NT2/D1 (cell line): ENCODE measurements around the gene RHOXF2B.
"Not testable (repeated sequence)": the region's sequence is repeated elsewhere in the genome, so short reads cannot be mapped to it uniquely, and the experiment has no call there.

Source experiments
- DNase-seq: peaks from one replicate; pipeline ENCODE4 v3.0.0-alpha.2; 2011; ENCODE audit warnings: low read depth, low spot score
- H3K27me3 ChIP-seq: 2 replicates; pipeline ENCODE4 v1.6.0; 2011; ENCODE audit warnings: mild to moderate bottlenecking; ENCODE audit not compliant: insufficient read length, insufficient read depth
- H3K36me3 ChIP-seq: 2 replicates; pipeline ENCODE4 v1.6.1; 2011; ENCODE audit warnings: mild to moderate bottlenecking, low read length, mixed read lengths; ENCODE audit not compliant: insufficient read depth, insufficient read length
- H3K4me1 ChIP-seq: 2 replicates; pipeline ENCODE4 v1.5.1; 2011; ENCODE audit not compliant: insufficient read depth, insufficient read length
- H3K4me3 ChIP-seq: 2 replicates; pipeline ENCODE4 v1.5.1; 2011; ENCODE audit warnings: low read depth; ENCODE audit not compliant: insufficient read length
- H3K9ac ChIP-seq: 2 replicates; pipeline ENCODE4 v1.6.0; 2011; ENCODE audit warnings: low read depth; ENCODE audit not compliant: insufficient read length
- H3K9me3 ChIP-seq: 2 replicates; pipeline ENCODE4 v1.5.1; 2011; ENCODE audit warnings: mild to moderate bottlenecking, low read length; ENCODE audit not compliant: insufficient read depth
- SUZ12 ChIP-seq: IDR thresholded peaks from 2 replicates; pipeline ENCODE4 v1.6.1; 2011; ENCODE audit not compliant: insufficient read length, insufficient read depth; ENCODE audit errors: extremely low read depth
- YY1 ChIP-seq: IDR thresholded peaks from 2 replicates; pipeline ENCODE4 v1.6.1; 2011; ENCODE audit not compliant: insufficient read length, insufficient read depth
- ZNF274 ChIP-seq: IDR thresholded peaks from 2 replicates; pipeline ENCODE4 v1.6.1; 2011; ENCODE audit warnings: mild to moderate bottlenecking, low read depth, low read length

RHOXF2B gene

DNA sequence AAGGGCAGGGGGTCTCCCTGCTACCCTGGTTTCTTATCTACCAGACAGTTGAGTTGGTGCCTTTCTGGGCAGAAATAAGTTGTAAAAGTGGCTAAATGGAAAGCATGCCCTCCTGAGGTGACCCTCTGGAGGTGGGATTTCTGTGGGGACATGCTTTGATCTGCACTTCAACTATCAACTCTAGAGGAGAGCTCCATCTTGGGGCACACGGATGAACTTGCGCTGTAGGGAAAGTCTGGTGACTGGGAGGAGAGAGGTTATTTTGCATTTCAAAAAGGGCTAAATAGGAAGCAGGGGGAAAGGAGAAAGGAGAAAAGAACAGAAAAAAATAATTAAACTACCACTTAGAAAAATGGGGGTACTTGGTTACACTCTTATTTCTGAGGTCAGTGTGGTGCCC, 12.7 kb upstream of the RHOXF2B start:
- no peak overlapping the region for H3K9ac ChIP-seq
- H3K36me3 ChIP-seq, result no peaks in the 10 kb centered on the region
- peak; percentile 51 for DNase-seq
- H3K27me3 ChIP-seq, result no peaks in the 10 kb centered on the region
- H3K4me3 ChIP-seq, result no peak overlapping the region
- no peak for TF ChIP-seq SUZ12
- TF ChIP-seq YY1, result no peak
- no peak for TF ChIP-seq ZNF274
- no peaks in the 10 kb centered on the region for H3K9me3 ChIP-seq
- H3K4me1 ChIP-seq, result no peaks in the 10 kb centered on the region

DNA sequence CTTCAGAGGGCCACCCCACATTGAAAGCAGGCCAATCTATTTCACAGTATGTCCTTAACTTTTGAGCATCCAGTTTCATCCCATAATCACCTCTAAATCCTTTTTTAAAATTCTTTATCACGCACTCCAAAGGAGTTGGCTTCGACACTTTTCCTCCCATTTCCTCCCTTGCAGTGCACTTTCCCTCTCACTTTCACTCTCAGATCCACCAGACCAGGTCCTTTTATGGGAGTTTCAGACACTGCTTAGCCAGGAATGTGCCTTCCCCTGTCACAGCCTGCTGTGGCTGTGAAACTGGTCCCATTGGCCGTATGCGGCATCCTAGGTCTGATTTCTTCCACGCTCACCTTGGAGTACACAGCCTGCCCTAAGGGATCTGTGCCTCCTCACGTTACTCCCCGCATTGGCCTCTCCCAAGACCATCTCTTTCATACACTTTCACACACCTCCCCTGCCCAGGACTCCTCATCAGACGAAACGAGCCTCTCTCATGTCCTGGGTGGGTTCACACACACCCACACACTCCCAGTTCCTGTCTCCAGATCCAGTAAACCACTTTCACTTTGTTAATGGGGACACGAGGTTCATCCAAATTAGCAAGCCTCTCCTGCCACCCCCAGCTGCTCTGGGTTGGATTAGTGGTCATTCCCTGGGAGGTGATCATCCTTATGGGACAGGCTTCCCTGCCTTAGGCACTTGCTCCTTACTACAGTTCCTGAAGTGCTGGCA, 10.0 kb upstream of the RHOXF2B start:
- Histone ChIP-seq H3K36me3 (no peaks in the 10 kb centered on the region), H3K4me1 (no peaks in the 10 kb centered on the region), H3K9ac (no peak overlapping the region), H3K4me3 (no peak overlapping the region), H3K27me3 (no peaks in the 10 kb centered on the region), H3K9me3 (no peaks in the 10 kb centered on the region)
- DNase-seq, result no peak
- TF ChIP-seq SUZ12, result no peak
- no peak for TF ChIP-seq ZNF274
- no peak for TF ChIP-seq YY1

DNA sequence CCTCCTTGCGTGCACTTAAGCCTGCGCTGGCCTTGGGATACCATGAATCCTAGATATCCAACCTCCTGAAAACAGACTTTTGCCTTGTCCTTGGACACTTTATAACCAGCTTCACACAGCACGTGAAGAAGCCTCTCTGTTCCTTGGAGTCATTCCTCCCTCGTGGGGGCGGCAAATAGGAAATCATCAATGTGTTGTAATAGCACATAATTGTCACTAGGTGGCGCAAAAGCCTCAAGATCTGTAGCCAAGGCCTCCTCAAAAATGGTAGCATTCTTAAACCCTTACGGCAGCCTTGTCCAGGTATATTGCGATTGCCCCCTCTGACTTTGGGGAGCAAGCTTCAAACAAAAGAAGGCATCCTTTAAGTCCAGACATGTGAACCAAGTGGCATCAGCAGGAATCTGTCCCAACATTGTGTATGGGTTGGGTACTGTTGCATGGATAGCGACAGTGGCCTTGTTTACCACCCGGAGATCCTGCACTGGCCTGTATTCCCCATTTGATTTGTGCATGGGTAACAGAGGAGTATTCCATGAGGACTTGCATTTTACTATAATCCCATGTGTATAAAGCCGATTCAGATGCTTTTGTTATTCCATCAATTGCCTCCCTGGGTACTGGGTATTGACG, 8.2 kb upstream of the RHOXF2B start:
- H3K36me3 ChIP-seq, H3K9ac ChIP-seq, H3K4me1 ChIP-seq, DNase-seq, H3K9me3 ChIP-seq, H3K4me3 ChIP-seq, H3K27me3 ChIP-seq: not testable (repeated sequence)

DNA sequence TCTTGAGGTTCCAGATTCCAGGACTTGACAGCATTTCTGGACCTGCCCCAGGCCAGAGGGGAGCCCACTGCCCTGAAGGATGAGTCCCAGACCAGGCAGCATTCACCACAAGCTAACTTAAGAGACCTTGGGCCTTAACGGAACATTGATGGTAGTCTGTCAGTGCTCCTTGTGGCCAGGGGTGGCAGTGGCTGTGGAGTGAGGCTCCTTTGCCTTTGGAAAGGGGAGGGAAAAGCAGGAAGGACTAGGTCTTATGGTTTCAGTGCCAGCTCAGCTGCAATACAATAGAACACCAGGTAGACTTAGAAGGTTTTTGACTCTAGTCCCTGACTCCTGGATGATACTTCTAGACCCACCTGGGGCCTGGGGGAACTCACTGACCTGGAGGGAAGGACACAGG, 11.3 kb downstream of the RHOXF2B start:
- not testable (repeated sequence) for DNase-seq, H3K9me3 ChIP-seq, H3K4me3 ChIP-seq, H3K36me3 ChIP-seq, H3K4me1 ChIP-seq, H3K9ac ChIP-seq, H3K27me3 ChIP-seq

DNA sequence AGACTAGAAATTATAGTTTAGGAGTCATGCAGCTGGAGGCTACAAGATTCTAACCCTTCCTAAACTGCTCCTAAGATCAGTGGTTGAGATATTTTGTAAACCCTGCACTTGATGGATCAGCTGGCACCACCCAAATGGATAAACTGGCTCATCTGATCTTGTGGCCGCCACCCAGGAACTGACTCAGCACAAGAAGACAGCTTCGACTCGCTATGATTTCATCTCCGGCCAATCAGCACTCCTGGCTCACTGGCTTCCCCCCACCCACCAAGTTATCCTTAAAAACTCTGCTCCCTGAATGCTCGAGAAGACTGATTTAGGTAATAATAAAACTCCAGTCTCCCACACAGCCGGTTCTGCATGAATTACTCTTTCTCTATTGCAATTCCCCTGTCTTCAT, 34.8 kb downstream of the RHOXF2B start:
- not testable (repeated sequence) for H3K27me3 ChIP-seq, DNase-seq, H3K9me3 ChIP-seq, H3K36me3 ChIP-seq, H3K4me3 ChIP-seq, H3K9ac ChIP-seq, H3K4me1 ChIP-seq

DNA sequence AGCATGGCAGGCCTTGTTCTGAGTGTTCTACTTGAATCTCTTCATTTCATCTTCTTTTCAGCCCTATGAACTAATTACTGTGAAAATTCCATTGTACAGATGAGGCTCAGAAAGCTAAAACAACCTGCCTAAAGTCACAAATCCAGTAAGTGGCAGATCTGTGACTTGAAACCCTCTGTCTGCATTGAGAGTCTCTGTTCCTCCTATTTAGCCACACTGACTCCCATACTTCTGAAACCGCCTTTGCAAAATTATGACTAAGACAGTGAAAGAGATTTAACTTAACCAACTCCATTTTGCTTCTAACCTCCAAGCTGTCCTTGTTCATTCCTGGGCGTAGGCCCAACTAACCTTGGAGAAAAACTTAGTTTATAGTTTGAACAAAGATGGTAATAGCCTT, 35.2 kb downstream of the RHOXF2B start:
- H3K27me3 ChIP-seq, H3K9ac ChIP-seq, DNase-seq, H3K9me3 ChIP-seq, H3K36me3 ChIP-seq, H3K4me3 ChIP-seq, H3K4me1 ChIP-seq: not testable (repeated sequence)

DNA sequence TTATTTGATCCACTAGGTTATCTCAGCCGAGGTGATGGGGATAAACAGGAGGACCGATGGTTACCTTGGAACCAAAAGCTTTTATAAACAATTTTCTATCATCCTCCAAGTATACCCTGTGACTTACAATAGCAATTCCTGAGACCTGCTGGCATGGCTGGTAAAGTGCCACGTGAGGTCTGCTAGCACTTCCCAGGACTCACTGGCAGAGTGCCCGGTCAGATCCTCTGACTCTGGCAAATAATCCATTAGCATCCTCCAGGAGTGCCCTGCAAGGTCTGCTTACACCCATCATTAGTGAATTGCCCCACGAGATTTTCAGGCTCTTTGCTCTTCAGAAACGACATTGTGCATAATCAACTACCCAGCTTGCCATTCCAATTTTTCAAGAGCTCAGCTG, 37.3 kb downstream of the RHOXF2B start:
- H3K4me1 ChIP-seq, H3K9me3 ChIP-seq, H3K36me3 ChIP-seq, H3K9ac ChIP-seq, H3K4me3 ChIP-seq, H3K27me3 ChIP-seq, DNase-seq: not testable (repeated sequence)

DNA sequence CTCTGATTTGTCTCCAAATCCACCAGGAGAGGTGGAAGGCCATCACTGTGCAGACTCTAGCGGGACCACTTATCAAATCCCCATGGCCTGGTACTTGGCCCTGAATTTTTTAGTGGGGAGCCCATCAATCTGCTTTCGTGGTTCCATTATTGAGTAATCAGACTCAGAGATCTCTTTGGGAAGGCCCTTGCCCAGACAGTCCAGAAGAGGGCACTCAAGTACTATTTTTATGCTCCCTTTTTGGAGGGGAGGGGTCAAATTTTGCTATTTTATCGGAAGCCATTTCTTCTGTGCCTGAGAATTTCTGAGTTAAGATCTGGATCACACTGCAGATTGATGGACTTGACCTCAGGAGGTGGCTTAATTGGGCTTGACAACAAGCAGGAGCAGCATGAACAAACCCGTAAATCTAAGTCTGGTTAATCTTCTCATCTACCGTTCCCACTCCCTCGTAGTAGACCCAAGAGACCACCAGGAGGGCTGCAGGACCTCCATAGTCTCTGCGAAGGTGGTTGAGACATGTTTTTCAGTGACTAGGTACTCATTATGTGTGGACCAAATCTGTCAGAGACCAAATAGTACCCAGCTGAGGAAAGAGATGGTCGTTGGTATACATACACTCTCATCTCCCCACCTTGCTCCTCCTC, 38.3 kb downstream of the RHOXF2B start:
- H3K27me3 ChIP-seq, H3K9ac ChIP-seq, H3K4me3 ChIP-seq, H3K4me1 ChIP-seq, H3K9me3 ChIP-seq, DNase-seq, H3K36me3 ChIP-seq: not testable (repeated sequence)
